ENCODE results near the gene CAPZA2.
"Not testable (repeated sequence)": the region's sequence is repeated elsewhere in the genome, so short reads cannot be mapped to it uniquely, and the experiment has no call there.

Gene CAPZA2

DNA sequence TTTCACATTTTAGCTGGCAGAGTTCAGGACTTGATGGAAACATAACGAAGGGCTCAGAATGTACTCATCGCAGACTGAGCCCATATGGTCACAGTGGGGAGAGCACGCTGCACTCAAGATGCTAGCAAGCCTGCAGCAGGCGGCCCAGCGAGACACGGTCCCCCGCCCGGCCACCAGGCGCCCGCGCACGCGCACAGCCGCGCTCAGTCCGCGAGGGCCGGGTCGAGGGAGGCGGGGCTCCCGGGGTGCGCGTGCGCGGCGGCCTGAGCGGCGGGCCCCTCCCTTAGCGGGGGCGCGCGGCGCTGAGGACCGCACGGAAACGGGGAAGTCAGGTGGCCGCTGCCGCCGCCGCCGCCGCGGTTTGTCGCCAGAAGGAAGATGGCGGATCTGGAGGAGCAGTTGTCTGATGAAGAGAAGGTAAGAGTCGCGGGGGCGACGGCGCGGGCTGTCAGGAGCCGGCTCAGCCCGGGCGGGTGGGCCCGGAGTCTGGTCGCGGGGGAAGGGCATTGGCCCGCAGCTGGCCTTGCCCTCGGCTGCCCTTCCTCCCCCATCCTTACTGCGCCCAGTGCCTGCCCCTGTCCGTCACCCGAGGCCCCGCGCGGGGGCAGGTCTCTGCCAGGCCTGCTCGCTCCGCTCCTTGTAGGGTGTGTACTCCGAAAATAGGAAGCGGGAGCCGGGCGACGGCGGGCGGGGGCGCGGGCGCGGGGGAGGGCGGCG is at the start of gene CAPZA2:
TSS of gene CAPZA2 (plus strand) at position 354 of the 717 bp plus-strand sequence. CDS start at position 379, 25 bp downstream.
- peak; percentile 91 for DNase-seq

GRCh38 chr7:116812860-116813259 is 49.5 kb upstream of the CAPZA2 start:
- no peak for DNase-seq

- not testable (repeated sequence) for DNase-seq
Observed at GRCh38 chr7:116813371-116813770, 49.0 kb upstream of the CAPZA2 start.

DNA sequence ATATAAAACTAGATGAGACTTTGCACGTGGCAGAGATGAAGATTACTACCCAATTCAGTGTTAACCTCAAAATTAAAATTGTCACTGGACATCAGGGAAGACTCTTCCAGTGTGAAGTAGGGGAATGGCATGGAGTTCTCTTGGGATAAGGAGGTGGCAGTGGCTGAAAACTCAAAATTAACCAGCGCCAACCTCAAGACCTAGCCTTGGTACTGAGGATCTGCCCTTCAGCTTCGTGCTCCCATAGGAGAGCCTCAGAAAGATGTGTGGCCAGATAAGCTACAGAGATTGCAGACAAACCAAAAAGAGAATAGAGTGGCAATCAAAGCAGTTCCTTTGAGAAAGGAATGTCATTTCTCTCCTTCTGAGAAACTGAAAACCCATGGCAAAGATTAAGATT is 47.3 kb upstream of the CAPZA2 start:
- no peak for DNase-seq

DNA sequence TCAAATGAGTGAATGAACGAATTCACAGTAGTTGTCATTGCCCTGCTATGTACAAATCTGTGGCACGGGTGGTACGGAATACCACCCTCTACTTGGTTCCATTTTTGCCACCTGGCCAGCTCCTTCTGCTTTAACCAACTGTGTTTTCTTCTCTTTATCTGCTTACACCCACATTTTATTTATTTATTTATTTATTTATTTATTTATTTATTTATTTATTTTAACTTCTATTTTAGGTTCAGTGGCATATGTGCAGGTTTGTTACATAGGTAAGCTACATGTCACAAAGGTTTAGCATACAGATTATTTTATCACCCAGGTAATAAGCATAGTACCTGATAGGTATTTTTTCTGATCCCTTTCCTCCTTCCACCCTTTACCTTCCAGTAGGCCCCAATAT is 42.2 kb upstream of the CAPZA2 start:
- no peak for DNase-seq

DNA sequence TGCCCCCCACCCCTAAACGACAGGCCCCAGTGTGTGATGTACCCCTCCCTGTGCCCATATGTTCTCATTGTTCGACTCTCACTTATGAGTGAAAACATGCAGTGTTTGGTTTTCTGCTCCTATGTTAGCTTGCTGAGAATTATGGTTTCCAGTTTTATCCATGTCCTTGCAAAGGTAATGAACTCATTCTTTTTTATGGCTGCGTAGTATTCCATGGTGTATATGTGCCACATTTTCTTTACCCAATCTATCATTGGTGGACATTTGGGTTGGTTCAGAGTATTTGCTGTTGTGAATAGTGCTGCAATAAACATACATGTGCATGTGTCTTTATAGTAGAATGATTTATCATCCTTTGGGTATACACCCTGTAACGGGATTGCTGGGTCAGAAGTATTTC is 40.7 kb upstream of the CAPZA2 start:
- not testable (repeated sequence) for DNase-seq

DNA sequence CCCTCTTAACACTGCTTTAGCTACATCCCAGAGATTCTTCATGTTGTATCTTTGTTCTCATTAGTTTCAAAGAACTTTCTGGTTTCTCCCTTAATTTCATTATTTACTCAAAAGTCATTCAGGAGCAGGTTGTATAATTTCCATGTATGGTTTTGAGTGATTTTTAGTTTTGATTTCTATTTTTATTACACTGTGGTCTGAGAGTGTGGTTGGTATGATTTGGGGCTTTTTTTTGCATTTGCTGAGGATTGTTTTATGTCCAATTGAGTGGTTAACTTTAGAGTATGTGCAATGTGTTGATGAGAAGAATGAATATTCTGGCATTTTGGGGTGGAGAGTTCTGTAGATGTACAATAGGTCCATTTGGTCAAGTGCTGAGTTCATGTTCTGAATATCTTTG is 37.9 kb upstream of the CAPZA2 start:
- no peak for DNase-seq

DNA sequence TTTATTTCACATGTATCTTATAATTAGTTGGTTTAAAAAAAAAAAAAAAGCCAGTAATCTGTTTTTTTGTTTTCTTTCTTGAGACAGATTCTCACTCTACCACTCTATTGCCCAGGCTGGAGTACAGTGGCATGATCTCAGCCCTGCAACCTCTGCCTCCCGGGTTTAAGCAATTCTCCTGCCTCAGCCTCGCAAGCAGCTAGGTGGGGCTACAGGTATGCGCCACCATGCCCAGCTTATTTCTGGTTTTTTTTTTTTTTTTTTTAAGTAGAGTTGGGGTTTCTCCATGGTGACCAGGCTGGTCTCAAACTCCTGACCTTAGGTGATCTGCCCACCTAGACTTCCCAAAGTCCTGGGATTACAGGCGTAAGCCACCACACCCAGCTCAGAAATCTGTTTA is 34.1 kb upstream of the CAPZA2 start:
- no peak for DNase-seq

- DNase-seq = no peak
Observed at GRCh38 chr7:116829041-116829440, 33.3 kb upstream of the CAPZA2 start.

- DNase-seq = no peak
Observed at GRCh38 chr7:116829493-116829892, 32.9 kb upstream of the CAPZA2 start.

GRCh38 chr7:116832692-116833091 is 29.7 kb upstream of the CAPZA2 start:
- no peak for DNase-seq

DNA sequence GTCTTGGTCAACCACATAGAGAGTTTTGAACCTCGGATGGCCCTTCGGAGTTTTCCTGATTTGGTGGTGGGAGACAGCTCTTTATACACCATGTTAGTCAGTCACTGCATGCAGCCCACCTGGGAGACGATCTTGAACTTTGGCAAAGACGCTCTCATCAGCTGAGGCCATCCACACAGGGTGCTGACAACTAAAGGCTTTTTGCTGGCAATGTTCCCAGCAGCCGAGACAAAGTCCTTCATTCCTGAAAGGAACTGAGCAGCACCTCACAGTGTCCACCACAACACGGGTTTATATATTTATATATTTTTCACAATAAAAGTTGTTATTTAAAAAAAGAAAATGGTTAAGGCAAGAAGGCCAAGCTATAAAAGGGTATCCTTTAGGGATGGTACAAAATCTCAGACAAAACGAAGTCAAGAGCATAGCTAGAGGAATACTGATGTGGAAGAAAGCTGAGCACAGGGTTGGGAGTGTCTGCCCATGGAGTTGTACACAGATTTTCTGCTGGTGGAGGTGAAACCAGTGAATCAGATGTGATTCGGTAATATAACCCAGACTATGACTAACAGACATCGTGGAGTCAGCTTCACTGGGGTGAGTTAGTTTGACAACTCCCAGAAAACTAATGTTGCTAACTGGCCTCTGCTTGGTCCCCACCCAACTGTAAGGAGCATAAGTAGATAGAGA is 27.4 kb upstream of the CAPZA2 start:
- no peak for DNase-seq

DNA sequence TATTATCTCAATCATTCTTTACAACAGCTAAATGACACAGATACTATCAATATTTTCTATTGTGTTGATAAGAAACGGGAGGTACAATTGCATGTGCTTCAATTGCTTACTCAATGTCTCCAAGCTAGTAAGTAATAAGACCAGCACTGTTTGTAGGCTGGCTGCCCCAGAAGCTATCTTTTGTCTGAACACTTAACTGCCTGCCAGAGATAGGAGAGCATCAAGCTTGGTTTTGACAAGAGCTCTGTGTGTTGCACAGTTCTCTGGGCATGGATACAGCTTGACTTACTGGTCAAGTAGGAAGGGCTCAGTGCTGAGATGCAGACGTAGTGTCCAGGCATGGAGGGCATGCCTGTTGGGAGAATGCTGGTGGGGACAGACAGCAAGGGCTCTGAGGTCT is 26.3 kb upstream of the CAPZA2 start:
- DNase-seq = no peak

DNA sequence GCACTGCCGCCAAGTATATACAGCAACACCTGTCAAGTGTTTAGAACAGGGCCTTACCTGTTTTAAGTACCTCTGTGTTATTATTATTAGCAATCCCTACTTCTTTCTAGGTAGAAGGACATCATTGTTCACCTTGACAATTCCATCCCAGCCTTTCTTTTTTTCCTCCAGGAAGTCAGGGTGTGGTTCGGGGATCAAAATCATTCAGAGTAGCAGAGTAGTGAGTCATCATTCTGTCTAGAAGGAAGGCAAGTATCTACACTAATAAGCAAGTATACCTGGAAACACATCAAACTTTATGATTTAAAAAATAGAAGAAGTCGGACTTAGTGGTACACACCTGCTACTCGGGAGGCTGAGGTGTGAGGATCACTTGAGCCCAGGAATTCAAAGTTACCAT is 25.5 kb upstream of the CAPZA2 start:
- DNase-seq = no peak

- DNase-seq = no peak
Observed at GRCh38 chr7:116837586-116837985, 24.8 kb upstream of the CAPZA2 start.

DNA sequence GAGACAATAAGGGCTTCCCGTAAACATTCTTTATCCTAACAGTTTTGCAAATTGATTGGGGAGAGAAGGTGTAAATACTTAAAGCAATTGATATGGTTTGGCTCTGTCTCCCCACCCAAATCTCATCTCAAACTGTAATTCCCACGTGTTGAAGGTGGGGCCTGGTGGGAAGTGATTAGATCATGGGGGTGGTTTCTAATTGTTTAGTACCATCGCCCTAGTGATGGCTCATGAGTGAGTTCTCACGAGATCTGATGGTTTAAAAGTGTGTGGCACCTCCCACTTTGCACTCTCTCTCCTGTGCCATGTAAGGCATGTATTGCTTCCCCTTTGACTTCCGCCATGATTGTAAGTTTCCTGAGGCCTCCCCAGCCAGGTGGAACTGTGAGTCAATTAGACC is 22.1 kb upstream of the CAPZA2 start:
- no peak for DNase-seq

DNA sequence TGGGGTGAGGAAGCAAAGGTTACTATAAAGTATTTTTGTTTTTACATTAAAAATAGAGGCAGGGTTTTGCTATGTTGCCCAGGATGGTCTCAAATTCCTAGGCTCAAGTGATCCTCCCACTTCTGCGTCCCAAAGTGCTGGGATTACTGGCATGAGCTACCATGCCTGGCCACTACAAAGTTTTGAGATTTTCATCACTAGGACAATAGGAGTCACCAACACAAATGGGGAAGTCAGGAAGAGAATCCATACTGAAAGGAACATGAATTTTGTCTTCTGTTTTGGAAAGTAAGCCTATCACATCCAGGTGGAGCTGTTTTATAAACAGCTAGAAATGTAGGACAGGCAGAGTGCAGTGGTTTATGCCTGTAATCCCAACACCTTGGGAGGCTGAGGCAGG is 20.0 kb upstream of the CAPZA2 start:
- no peak for DNase-seq

- DNase-seq = no peak
Observed at GRCh38 chr7:116843378-116843777, 19.0 kb upstream of the CAPZA2 start.

GRCh38 chr7:116851175-116851574 is 11.2 kb upstream of the CAPZA2 start:
- DNase-seq = no peak

DNA sequence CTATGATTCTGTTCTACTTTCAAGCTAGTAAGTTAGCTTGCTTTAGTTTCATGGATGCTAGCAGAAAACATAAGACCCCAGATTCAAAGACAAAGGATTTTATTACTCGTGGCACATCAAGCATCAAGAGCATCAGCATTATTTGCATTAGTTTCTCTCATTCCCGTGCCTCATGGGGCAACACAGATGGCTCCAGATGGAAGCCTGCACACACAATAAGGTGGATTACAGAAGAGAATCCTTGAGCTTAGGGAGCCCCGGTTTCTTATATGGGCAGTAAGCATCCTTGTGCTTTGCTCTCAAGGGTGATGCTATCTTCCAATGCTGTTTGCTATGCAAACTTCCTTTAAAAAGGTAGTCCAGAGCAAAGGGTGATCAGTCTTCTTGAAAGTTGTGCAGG is 10.7 kb upstream of the CAPZA2 start:
- no peak for DNase-seq

GRCh38 chr7:116854132-116854531 is 8.3 kb upstream of the CAPZA2 start:
- DNase-seq = no peak

DNA sequence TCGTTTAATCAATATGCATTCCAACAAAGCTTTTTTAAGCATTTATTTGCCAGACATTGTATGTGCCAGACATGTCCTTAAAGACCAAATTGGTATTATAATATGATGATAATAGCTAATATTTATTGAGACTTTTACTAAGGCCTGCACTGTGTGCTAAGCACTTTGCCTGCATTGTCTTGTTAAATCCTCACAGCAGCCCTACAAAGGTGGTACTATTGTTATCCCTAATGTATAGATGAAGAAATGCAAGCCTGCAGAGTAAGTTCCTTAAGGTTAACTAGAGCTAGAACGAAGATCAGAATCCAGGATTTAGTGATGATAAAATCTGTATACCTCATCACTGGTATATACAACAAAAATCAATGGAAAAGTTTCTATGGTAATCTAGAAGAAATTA is 5.3 kb upstream of the CAPZA2 start:
- DNase-seq = no peak

DNA sequence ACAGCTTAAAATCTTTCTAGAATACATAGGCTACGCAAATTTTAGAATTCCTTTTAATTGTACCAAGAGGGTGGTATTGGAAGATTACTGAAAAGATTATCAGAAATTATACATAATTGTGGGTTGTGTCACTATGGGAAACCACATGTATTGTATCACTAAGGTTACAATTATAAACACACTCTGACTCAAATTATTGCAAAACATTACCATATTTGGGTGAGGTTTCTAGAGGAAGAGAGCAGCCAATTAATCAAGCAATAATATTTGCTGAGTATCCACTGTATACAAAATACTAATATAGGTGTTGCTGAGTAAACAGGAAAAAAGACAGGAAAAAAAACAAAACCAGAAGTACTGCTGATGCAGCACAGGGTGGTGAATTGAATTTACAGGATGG is 3.1 kb upstream of the CAPZA2 start:
- DNase-seq = peak; percentile 44

DNA sequence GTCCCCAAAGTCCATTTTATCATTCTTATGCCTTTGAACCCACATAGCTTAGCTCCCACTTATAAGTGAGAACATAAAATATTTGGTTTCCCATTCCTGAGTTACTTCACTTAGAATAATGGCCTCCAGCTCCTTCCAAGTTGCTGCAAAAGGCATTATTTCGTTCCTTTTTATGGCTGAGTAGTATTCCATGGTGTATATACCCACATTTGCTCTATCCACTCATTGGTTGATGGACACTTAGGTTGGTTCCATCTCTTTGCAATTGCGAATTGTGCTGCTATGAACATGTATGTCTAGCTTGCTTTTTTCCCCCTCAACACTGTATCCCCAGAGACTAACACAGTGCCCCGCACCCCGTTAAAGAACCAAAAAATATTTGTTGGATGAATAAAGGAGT is 670 bp upstream of the CAPZA2 start:
- DNase-seq = peak; percentile 24
